Activated T-cell treated with anti-CD3 and anti-CD28 coated beads for 4 hours (primary cell): Measurements from ENCODE around the gene SVOP.
"Not testable (repeated sequence)": the region's sequence is repeated elsewhere in the genome, so short reads cannot be mapped to it uniquely, and the experiment has no call there.

Experiments used
- DNase-seq: peaks from one replicate; pipeline ENCODE4 v3.0.0-alpha.2; 2020

SVOP gene

GRCh38 chr12:109020796-109021380, at the start of gene SVOP:
Gene SVOP, minus strand, starts transcription at chr12:109021068. Its CDS starts 200 bp downstream, at chr12:109020868.
- DNase-seq: peak; percentile 11

GRCh38 chr12:109069307-109070271, 48.7 kb upstream of the SVOP start:
- DNase-seq: no peak

DNA sequence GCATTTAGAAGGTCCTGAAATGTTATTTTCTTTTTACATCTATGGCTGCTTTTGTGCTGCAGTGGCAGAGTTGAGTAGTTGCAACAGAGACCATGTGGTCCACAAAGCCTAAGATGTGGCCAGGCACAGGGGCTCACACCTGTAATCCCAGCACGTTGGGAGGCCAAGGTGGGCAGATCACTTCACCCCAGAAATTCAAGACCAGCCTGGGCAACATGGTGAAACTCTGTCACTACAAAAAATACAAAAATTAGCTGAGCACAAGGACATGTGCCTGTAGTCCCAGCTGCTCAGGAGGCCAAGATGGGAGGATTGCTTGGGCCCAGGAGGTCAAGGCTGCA, 45.0 kb upstream of the SVOP start:
- no peak for DNase-seq

DNA sequence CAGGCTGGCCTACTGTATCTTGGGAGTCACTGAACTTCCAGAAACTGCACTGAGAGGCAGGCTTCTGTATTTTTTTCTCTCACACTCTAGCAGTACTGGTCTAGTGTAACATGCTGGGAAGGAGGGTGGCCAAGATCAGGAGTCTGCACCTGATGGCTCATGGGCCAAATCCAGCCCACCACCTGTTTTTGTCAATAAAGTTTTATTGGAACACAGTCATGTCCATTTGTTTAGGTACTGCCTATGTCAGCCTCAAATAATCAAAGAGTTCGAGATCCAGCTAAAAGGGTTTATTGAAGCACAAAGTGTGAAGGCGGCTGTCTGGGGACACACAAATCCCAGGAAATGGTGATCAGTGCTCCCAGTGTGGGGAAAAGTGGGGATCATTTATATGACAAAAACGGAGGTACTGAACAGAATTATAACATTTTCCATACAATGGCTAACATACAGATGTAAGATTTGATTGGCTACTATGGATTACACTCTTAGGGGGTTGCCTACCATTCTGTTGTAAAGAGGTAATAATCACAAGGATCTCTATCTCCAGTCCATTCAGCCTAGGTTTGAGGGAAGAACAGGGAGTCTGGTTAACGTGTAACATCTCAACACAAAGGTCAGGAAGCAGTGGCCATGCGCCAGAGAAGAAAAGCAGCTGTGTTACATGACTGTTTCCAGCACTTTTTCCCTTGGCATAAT, 44.4 kb upstream of the SVOP start:
- no peak for DNase-seq

DNA sequence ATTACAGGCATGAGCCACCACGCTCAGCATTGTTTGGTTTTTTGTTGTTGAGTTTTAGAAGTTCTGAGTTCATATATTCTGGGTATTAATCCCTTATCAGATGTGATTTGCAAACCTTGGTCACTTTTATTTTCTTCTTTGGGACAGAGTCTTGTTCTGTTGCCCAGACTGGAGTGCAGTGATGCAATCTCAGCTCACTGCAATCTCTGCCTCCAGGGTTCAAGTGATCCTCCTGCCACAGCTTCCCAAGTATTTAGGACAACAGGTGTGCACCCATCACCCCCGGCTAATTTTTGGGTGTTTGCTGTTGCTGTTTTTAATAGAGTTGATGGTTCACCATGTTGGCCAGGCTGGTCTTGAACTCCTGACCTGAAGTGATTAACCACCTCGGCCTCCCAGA, 43.3 kb upstream of the SVOP start:
- DNase-seq: no peak

DNA sequence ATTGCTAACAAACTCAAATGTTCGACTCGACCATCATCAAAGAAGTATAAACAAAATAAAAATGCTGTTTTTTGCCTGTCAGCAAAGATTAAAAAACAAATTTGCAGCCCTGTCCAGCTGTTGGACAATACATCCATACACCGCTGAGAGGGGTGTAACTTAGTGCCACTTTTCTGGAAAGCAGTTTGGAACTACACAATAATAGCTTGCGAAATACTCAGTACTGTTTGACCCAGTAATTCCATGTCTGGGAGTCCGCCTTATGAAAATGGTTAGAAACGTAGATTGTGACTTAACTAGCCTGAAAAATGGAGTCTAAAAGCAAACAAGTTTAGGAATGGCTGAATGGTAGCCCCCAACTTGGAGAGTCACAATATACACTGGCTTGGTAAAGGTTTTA, 37.9 kb upstream of the SVOP start:
- no peak for DNase-seq

DNA sequence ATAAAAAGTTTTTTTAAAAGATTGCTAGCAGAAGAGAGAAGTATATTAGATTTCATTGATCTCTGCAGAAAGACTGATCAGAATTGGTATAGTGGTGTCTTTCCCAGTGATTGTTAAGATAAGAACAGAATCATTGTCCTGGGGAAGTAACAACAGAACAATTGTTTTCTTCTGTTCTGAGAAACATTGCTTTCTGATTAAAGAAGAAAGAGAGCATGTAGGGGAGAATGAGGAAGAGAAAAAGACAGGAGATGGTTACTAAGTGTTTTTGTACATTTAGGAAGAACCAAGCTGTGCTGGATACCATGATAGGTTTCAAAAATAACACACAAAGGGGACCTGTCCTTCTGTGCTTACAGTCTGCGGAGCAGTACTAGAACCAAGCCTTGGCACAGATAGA, 36.5 kb upstream of the SVOP start:
- DNase-seq: no peak

DNA sequence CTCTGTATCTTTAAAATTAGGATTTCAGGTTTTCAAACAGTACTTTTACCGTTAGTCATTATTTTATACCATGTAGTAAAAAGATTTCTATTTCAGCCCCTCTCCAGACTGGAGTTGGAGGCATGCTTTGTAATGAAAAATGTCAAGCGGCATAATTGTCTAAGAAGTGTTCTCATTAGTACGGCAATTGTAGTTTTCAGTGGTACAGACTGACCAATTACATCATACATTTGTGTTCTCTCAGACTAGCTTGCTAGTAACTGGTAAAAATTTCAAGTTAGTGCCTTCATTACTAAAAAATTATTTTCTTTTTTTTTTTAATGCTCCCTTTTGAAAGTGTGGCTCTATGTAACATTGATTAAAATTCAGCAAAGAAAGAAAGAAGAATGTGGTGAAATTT, 36.0 kb upstream of the SVOP start:
- no peak for DNase-seq

DNA sequence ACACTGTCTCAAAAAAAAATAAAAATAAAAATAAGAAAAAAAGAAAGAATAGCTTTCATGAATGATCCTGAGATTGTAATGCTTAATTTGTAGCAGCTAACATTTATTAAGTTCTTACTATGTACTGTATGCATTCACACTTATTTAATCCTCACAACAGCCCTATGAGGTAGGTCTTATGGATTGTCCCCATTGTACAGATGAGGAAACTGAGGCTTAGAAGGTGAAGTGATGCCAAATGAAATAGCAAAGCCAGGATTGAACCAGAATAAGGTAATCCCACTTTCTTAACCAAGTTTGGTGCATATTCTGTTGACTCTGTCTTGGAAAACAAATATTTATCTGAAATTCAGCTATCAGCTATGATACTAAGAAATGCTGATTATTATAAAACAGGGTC, 33.7 kb upstream of the SVOP start:
- no peak for DNase-seq

DNA sequence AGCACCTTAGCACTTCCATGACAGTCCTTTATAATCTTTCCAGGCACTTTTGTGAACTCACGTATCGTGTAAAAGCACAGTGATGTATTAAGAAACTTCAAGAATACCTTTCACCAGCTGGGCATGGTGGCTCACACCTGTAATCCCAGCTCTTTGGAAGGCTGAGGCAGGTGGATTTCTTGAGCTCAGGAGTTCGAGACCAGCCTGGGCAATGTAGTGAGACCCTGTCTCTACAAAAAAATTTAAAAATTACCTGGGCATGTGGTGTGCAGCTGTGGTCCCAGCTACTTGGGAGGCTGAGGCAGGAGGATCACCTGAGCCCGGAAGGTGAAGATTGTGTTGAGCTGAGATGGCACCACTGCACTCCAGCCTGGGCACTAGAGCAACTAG, 33.3 kb upstream of the SVOP start:
- DNase-seq: not testable (repeated sequence)

DNA sequence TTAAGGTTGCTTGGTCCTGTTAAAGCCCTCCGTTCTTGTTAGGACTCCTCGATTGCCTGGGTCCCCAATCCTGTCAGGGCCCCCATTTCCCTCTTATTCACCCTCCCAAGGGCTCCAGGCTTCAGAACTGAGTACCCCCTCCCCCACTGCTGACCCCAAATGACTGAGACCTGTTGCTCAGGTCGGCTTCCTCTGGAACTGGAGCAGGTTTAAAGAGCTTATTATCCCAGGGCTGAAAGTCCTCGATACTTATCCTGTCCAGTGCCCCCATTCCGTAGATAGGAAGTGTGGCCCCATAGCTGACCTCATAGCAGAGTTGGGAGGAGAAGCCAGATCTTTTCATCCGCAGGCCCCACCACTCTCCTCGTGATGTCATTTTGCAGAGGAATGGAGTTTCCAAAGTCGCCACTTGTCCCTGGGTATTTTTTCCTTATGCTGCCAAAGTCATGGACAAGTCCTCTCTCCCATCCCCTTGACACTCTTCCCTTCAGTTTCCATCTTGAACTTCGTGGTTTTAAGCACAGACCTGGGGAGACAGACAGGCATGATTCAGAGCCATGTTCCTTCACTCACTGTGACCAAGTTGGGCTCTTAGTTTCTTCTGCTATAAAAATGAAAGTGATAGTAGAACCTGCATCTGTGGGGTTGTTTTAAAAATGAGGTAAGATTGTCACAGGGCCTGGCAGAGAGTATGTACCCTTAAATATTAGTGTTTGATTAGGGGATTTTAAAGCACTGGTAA, 32.7 kb upstream of the SVOP start:
- DNase-seq: peak; percentile 4

GRCh38 chr12:109052414-109053323, 31.8 kb upstream of the SVOP start, which contains the start of gene USP30:
Gene USP30, plus strand, starts transcription at chr12:109052576. Its CDS starts 103 bp downstream, at chr12:109052679.
- peak; percentile 79 for DNase-seq

DNA sequence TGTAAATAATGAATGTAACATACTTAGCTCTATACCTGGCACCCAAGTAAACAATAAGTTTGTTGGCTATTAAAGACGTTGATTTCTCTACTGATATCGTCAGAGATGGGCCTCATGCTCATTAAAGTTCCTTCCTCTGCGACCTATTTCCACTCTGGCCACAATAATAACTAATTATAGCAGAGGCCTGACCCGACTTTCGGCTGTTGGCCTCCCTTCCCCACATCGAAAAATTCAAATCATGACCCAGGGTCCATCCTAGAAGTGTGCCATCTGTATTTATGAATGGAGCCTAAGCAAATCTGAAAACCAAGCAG, 31.2 kb upstream of the SVOP start:
- DNase-seq: no peak

DNA sequence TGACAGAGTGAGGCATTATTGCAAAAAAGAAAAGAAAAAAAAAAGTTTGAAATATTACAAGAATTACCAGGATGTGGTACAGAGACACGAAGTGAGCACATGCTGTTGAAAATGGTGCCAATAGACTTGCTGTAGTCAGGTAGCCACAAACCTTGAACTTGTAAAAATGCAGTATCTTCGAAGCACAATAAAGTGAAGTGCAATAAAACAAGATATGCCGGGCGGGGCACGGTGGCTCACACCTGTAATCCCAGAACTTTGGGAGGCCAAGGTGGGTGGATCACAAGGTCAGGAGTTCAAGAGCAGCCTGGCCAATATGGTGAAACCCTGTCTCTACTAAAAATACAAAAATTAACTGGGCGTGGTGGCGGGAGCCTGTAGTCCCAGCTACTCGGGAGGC, 28.9 kb upstream of the SVOP start:
- DNase-seq: not testable (repeated sequence)

- not testable (repeated sequence) for DNase-seq
These were observed 27.8 kb upstream of the SVOP start for GRCh38 chr12:109048706-109049105.

DNA sequence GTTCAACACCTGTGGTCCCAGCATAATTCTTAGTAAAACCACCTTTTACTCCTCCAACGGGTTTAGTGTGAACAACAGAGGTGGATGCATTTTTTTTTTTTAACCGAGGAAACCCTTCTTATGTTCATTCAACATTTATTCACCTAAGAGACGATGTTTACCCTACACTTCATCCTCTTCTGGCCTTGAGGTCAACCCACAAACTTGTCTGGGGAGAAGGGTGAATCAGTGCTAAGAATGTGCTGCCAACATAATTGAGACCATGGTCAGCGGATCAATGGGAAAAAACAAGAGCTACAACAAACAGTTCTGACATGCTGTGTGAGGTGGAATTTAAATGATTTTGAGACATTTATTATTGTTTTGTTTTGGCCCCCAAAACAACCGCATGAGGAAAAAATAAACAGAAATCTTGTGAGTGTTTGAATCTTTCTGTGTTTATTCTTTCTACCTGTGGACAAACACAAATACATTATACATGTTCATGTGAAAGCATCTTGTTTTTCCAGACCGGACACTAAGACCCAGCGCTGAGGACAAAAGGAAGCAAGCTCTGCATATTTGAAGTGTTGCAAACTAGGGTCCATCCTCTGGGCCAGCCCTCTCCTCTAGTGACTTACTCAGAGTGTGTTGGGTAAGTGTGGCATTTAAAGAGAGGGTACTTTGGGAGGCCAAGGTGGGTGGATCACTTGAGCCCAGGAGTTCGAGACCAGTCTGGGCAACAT, 26.4 kb upstream of the SVOP start:
- DNase-seq: no peak

DNA sequence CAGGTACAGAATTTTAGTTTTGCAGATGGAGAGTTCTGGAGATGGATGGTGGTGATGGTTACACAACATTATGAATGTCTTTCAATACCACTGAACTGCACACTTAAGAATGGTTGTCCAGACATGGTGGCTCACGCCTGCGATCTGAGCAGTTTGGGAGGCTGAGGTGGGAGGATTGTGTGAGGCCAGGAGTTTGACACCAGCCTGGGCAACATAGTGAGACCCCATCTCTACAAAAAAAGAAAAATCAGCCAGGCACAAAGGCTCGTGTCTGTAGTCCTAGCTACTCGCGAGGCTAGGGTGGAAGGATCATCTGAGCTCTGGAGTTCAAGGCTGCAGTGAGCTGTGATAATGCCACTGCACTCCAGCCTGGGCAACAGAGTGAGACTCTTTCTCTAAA, 23.4 kb upstream of the SVOP start:
- no peak for DNase-seq

- DNase-seq: no peak
These were observed 16.1 kb upstream of the SVOP start for GRCh38 chr12:109036975-109037374.

GRCh38 chr12:109033239-109034196, 12.7 kb upstream of the SVOP start:
- no peak for DNase-seq

- no peak for DNase-seq
These were observed 8.5 kb upstream of the SVOP start for GRCh38 chr12:109029411-109029810.
